Measurements from ENCODE around the gene MED10. TPM values are rescaled to one million over a fixed set of nuclear protein-coding genes. Genes with fewer than 3 reads are reported as not detected.

MED10 gene
- total and polyA plus RNA-seq, 2 donors (not counting 3 experiments of a cell fraction or from before 2014, with no cell fraction given), result 55.6 to 56.3 TPM

DNA sequence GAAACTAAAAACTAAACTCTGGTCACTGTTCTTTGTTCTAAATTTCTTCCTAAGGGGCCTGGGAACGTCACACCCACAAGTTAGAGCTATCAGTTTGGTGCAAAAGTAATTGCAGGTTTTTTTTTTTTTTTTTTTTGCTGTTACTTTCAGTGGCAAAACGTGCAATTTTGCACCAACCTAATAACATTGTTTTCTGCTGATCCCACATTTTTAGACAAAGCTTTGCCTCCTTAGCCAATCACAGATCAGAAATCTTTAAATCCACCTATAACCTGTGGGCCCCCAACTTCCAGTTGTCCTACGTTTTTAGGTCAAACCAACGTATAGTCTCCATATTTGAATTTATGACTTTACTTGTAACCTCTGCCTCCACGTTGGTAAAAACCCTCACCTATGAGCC is 11.1 kb upstream of the MED10 start:
- Histone ChIP-seq H4K20me1 (replicated peaks; ENCODE audit: control insufficient read depth, extremely low read depth, insufficient read depth, low read length) (no peaks in the 10 kb centered on the region), H3K79me2 (ENCODE audit: control insufficient read depth, insufficient read depth, low read length) (no peaks in the 10 kb centered on the region), H3K27ac (ENCODE audit: insufficient read depth, low read depth, low read length) (no peak overlapping the region), H3K9ac (replicated peaks; ENCODE audit: extremely low read depth, insufficient read depth, low read length) (no peak overlapping the region), H3K4me2 (ENCODE audit: insufficient read depth, low read length) (no peak overlapping the region), H2AFZ (ENCODE audit: low read depth, low read length) (no peak overlapping the region), H3K9me3 (replicated peaks; ENCODE audit: control insufficient read depth, insufficient read depth, low read length) (no peaks in the 10 kb centered on the region), H3K4me1 (ENCODE audit: control insufficient read depth, extremely low read depth, insufficient read depth, low read length) (no peaks in the 10 kb centered on the region), H3K4me3 (replicated peaks in 1 of 3; ENCODE audit: insufficient read depth in 1 of 3, low read depth in 1 of 3, low read length in 3 of 3) (no peak overlapping the region), H3K27me3 (ENCODE audit: control insufficient read depth in 2 of 2, insufficient read depth in 2 of 2, low read length in 2 of 2) (peaks cover 2 to 6% of the 10 kb centered on the region in 2 experiments), H3K9me1 (replicated peaks; ENCODE audit: control insufficient read depth, extremely low read depth, insufficient read depth, low read length) (no peaks in the 10 kb centered on the region), H3K36me3 (ENCODE audit: control insufficient read depth in 2 of 2, extremely low read depth in 1 of 2, insufficient read depth in 2 of 2, low read length in 2 of 2) (no peaks in the 10 kb centered on the region)
- BruUV-seq (replicated peaks), result no TSS peak
- no peak for DNase-seq (ENCODE audit: low read depth, low spot score)
- FAIRE-seq, result no peak
- POLR2A ChIA-PET, result no interaction called here
- intact Hi-C loops (cut with micrococcal nuclease), result no loop called here
- CTCF ChIA-PET, result interaction anchor here (1.4 kb wide), 1 partner anchor 46 kb away, joined by 4 read pairs; no protein-coding TSS in a partner anchor
- TF ChIP-seq POLR2AphosphoS5 (IDR thresholded peaks at IDR 0.05; ENCODE audit: insufficient read depth, low read depth, low read length) (no peak), FOS (IDR thresholded peaks at IDR 0.05; ENCODE audit: borderline replicate concordance, insufficient read depth, low read length) (no peak), EZH2 (IDR thresholded peaks at IDR 0.05; ENCODE audit: borderline replicate concordance, low read depth, low read length, severe bottlenecking) (no peak), POLR2A (IDR thresholded peaks at IDR 0.05; ENCODE audit: low read depth, low read length) (no peak), JUN (IDR thresholded peaks at IDR 0.05; ENCODE audit: borderline replicate concordance, insufficient read depth, insufficient read length, low read depth) (no peak), MYC (IDR thresholded peaks at IDR 0.05; ENCODE audit: low read depth, low read length) (no peak), GATA2 (IDR thresholded peaks at IDR 0.05; ENCODE audit: insufficient read depth, insufficient read length, low read depth, low read length) (no peak)
- TF ChIP-seq, protein P1, sequence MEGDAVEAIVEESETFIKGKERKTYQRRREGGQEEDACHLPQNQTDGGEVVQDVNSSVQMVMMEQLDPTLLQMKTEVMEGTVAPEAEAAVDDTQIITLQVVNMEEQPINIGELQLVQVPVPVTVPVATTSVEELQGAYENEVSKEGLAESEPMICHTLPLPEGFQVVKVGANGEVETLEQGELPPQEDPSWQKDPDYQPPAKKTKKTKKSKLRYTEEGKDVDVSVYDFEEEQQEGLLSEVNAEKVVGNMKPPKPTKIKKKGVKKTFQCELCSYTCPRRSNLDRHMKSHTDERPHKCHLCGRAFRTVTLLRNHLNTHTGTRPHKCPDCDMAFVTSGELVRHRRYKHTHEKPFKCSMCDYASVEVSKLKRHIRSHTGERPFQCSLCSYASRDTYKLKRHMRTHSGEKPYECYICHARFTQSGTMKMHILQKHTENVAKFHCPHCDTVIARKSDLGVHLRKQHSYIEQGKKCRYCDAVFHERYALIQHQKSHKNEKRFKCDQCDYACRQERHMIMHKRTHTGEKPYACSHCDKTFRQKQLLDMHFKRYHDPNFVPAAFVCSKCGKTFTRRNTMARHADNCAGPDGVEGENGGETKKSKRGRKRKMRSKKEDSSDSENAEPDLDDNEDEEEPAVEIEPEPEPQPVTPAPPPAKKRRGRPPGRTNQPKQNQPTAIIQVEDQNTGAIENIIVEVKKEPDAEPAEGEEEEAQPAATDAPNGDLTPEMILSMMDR (IDR thresholded peaks at IDR 0.05; ENCODE audit: extremely low read depth in 1 of 2, insufficient read depth in 1 of 2, low read depth in 1 of 2, low read length in 2 of 2), result no peak
- TF ChIP-seq, protein P2, sequence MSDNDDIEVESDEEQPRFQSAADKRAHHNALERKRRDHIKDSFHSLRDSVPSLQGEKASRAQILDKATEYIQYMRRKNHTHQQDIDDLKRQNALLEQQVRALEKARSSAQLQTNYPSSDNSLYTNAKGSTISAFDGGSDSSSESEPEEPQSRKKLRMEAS (IDR thresholded peaks at IDR 0.05; ENCODE audit: insufficient read depth, insufficient read length), result no peak
- dilution Hi-C loops (cut with MboI; ENCODE audit: extremely low pct_ligation_motif_present, low sequenced_read_pairs), result no loop called here

Data from endothelial cell of umbilical vein (primary cell).